HG03432 (cell line): ENCODE results near the gene GGT1.
"Not testable (repeated sequence)": the region's sequence is repeated elsewhere in the genome, so short reads cannot be mapped to it uniquely, and the experiment has no call there.

Source experiments
- ATAC-seq: cut with Tn5 transposase; IDR thresholded peaks from one replicate; pipeline ENCODE4 v1.9.1; 2021; ENCODE audit warnings: mild to moderate bottlenecking, moderate library complexity; ENCODE audit not compliant: unreplicated experiment

GGT1 gene

GRCh38 chr22:24633231-24634023, 30.4 kb downstream of the GGT1 start:
- ATAC-seq = not testable (repeated sequence)

- ATAC-seq = not testable (repeated sequence)
Observed at GRCh38 chr22:24634776-24635389, 31.9 kb downstream of the GGT1 start.

- ATAC-seq = not testable (repeated sequence)
Observed at GRCh38 chr22:24636513-24636912, 33.5 kb downstream of the GGT1 start.

- ATAC-seq = not testable (repeated sequence)
Observed at GRCh38 chr22:24642307-24642706, 39.3 kb downstream of the GGT1 start.

- ATAC-seq = not testable (repeated sequence)
Observed at GRCh38 chr22:24644409-24644808, 41.4 kb downstream of the GGT1 start.

GRCh38 chr22:24645408-24646399, 42.7 kb downstream of the GGT1 start:
- ATAC-seq = not testable (repeated sequence)

- ATAC-seq = not testable (repeated sequence)
Observed at GRCh38 chr22:24646756-24647155, 43.8 kb downstream of the GGT1 start.

- ATAC-seq = not testable (repeated sequence)
Observed at GRCh38 chr22:24649371-24649770, 46.4 kb downstream of the GGT1 start.

- not testable (repeated sequence) for ATAC-seq
Observed at GRCh38 chr22:24650884-24651283, 47.9 kb downstream of the GGT1 start.

- not testable (repeated sequence) for ATAC-seq
Observed at GRCh38 chr22:24665395-24665794, 62.4 kb downstream of the GGT1 start.

GRCh38 chr22:24667904-24668303, 64.9 kb downstream of the GGT1 start:
- ATAC-seq = not testable (repeated sequence)

GRCh38 chr22:24672532-24672931, 69.5 kb downstream of the GGT1 start:
- not testable (repeated sequence) for ATAC-seq
